HAP-1 (cell line): ENCODE measurements around the gene ATP5ME.

Experiments used
- DNase-seq, 2 experiments: peaks; one replicate each; pipeline ENCODE4 v3.0.0-alpha.2; 2016 to 2020; ENCODE audit warnings: low spot score in 2 of 2
- H3K27me3 ChIP-seq: fragments of 250-450 bp; sonication (Bioruptor Pico); 2 replicates; pipeline ENCODE4 v1.5.1; 2020; ENCODE audit warnings: low read depth, mild to moderate bottlenecking, moderate library complexity
- H3K36me3 ChIP-seq: fragments of 250-450 bp; sonication (Bioruptor Pico); replicated peaks from 2 replicates; pipeline ENCODE4 v1.5.1; 2020; ENCODE audit warnings: mild to moderate bottlenecking
- H3K4me1 ChIP-seq: fragments of 250-450 bp; sonication (Bioruptor Pico); 2 replicates; pipeline ENCODE4 v1.5.1; 2020; ENCODE audit warnings: mild to moderate bottlenecking
- H3K4me3 ChIP-seq: fragments of 250-450 bp; sonication (Bioruptor Pico); 2 replicates; pipeline ENCODE4 v1.5.1; 2020; ENCODE audit warnings: mild to moderate bottlenecking, moderate library complexity
- H3K9me3 ChIP-seq: fragments of 250-450 bp; sonication (Bioruptor Pico); 2 replicates; pipeline ENCODE4 v1.5.1; 2020; ENCODE audit warnings: mild to moderate bottlenecking, moderate library complexity
- in situ Hi-C: fragments of 300-500 bp; cut with MboI; formaldehyde crosslinking; loops from 3 replicates; pipeline ENCODE4 v1.14.3; 2020; ENCODE audit warnings: low sequenced_read_pairs, inconsistent platforms, mixed read lengths

The ATP5ME gene

DNA sequence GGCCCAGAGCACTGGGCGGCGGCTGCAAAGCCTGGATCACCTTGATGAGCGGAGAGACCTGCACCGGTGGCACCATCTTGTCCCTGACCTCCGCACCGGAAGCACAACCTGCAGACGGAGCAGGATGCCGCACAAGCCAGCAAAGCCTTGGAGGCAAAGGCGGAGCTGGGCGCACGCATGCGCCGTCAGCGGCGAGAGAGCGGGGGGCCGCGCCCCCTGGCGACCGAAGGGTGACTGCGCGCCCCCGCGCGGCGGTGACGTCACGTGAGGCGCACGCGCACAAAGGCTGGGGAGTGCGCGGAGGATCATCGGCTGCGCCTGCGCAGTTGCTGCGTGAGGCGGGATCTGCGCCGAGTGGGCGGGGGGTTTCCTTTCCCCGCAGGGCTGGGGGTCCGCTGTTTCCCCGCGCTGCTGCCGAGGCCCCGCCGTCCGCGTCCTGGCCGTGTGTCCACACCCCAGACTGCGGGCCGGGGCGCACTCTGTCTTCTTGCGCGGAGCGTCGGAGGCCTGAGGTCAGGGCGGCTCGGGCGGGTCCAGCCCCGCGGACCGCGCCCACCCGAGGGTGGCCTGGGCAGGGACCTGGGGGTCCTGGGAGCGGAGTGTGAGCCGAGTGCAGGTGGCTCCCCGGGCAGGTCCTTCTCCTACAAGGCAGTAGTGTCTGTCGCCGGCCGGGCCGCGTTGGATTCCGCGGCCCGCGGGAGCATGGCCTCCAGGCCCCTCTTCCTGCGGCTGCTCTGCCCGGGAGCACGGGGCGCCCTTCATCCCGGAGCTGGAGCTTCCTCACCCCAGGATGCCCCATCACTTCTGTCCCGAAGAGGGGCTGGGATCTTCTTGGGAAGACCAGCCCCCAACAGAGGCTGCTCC is at the start of gene ATP5ME, which contains the start of gene MYL5:
Gene ATP5ME, minus strand, starts transcription at position 105 of the 864 bp plus-strand sequence. Its CDS starts 29 bp downstream, at position 76.
Gene MYL5, plus strand, starts transcription at position 371 of the 864 bp plus-strand sequence. CDS start 3,485 bp downstream, outside the sequence.
- peaks cover 34% of the 10 kb centered on the region for H3K36me3 ChIP-seq
- peak within 1 kb of the TSS; percentile 94 for H3K4me3 ChIP-seq
- DNase-seq = peak; percentile 92 to 97
- in situ Hi-C loops = no loop called here
- peaks cover 10% of the 10 kb centered on the region for H3K4me1 ChIP-seq
- no peaks in the 10 kb centered on the region for H3K9me3 ChIP-seq
- H3K27me3 ChIP-seq = no peaks in the 10 kb centered on the region

GRCh38 chr4:722851-723360 is 48.8 kb upstream of the ATP5ME start:
- in situ Hi-C loops = no loop called here
- no peaks in the 10 kb centered on the region; the same call in 1 of the 2 replicates for H3K4me1 ChIP-seq
- peaks cover 5% of the 10 kb centered on the region for H3K36me3 ChIP-seq

GRCh38 chr4:722169-722725 is 48.2 kb upstream of the ATP5ME start:
- peaks cover 5% of the 10 kb centered on the region for H3K36me3 ChIP-seq
- in situ Hi-C loops = no loop called here
- H3K27me3 ChIP-seq = no peaks in the 10 kb centered on the region
- H3K4me1 ChIP-seq = no peaks in the 10 kb centered on the region; the same call in 1 of the 2 replicates
- H3K9me3 ChIP-seq = no peaks in the 10 kb centered on the region
- H3K4me3 ChIP-seq = no peak overlapping the region
- no peak for DNase-seq

More at GRCh38 chr4:722851-723360, 48.8 kb upstream of the ATP5ME start:
- Histone ChIP-seq H3K4me3 (no peak overlapping the region), H3K9me3 (no peaks in the 10 kb centered on the region), H3K27me3 (no peaks in the 10 kb centered on the region)
- no peak for DNase-seq

DNA sequence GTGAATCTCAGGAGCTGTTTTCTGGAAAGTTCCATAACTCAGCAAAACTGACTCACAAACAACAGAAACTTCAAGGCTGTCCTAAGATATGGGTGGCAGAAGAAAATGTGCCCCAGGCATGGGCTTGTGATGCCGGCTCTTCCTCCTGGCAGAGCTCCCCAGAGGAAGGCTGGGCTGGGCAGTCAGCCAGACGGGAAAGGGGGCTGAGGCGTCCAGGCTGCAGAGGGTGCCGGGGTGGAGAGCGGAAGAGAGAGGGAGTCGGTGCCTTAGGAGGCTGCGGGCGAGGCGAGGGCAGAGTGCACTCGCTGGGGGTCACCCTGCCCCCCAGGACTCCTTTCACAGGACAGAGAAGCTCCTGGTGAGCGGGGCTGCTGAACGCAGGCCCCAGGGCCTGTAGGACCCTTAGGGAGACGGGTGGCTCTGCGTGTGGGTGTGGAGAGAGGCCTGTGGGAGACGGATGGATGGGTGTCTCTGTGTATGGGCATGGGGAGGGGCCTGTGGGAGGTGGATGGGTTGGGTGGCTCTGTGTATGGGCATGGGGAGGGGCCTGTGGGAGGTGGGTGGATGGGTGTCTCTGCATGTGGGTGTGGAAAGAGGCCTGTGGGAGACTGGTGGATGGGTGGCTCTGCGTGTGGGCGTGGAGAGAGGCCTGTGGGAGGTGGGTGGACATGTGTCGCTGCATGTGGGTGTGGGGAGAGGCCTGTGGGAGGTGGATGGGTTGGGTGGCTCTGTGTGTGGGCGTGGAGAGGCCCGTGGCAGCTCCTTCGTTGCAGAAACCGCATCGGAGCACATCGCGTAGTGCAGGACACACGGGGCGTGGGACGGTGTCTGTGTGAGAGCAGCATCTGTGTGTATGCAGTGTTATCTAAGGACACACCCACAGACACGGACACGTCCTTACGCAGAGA is 47.4 kb upstream of the ATP5ME start:
- Histone ChIP-seq H3K27me3 (no peaks in the 10 kb centered on the region), H3K4me1 (no peaks in the 10 kb centered on the region; the same call in 1 of the 2 replicates), H3K9me3 (no peaks in the 10 kb centered on the region), H3K4me3 (no peak overlapping the region), H3K36me3 (peaks cover 5% of the 10 kb centered on the region)
- in situ Hi-C loops = no loop called here
- DNase-seq = no peak

DNA sequence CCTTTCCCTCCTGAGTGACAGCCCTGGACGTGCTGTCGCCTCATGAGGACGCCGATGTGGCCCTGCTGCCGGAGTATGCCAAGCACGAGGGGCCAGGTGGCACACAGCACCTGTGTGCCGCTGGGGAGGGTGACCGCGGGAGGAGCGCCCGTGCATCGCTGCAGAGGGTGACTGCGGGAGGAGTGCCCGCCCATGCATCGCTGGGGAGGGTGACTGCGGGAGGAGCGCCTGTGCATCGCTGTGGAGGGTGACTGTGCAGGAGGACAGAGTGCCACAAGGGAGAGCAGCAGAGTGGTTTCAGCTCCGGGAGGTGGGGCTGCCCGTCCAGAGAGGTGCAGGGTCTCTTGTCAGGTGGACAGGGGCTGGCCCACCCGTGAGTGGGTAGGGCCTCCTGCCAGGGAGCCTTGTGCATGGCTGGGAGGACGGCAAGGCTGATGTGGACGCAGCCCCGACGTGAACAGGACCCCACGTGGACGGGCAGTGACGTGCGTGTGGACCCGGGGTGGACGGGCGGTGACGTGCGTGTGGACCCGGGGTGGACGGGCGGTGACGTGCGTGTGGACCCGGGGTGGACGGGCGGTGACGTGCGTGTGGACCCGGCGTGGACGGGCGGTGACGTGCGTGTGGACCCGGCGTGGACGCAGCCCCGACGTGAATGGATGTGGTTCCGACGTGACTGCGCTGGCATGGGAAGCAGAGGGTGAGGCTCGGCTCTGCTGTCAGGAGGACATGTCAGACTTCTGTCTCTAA is 46.2 kb upstream of the ATP5ME start:
- H3K4me1 ChIP-seq = no peaks in the 10 kb centered on the region
- no peaks in the 10 kb centered on the region for H3K9me3 ChIP-seq
- H3K27me3 ChIP-seq = no peaks in the 10 kb centered on the region
- in situ Hi-C loops = no loop called here
- no peak overlapping the region for H3K4me3 ChIP-seq
- H3K36me3 ChIP-seq = peaks cover 5% of the 10 kb centered on the region
- no peak for DNase-seq

GRCh38 chr4:718460-718859 is 44.4 kb upstream of the ATP5ME start:
- peaks cover 10% of the 10 kb centered on the region for H3K36me3 ChIP-seq
- no peaks in the 10 kb centered on the region for H3K4me1 ChIP-seq
- no peaks in the 10 kb centered on the region for H3K9me3 ChIP-seq
- in situ Hi-C loops = no loop called here
- H3K4me3 ChIP-seq = no peak overlapping the region
- H3K27me3 ChIP-seq = no peaks in the 10 kb centered on the region
- DNase-seq = no peak

DNA sequence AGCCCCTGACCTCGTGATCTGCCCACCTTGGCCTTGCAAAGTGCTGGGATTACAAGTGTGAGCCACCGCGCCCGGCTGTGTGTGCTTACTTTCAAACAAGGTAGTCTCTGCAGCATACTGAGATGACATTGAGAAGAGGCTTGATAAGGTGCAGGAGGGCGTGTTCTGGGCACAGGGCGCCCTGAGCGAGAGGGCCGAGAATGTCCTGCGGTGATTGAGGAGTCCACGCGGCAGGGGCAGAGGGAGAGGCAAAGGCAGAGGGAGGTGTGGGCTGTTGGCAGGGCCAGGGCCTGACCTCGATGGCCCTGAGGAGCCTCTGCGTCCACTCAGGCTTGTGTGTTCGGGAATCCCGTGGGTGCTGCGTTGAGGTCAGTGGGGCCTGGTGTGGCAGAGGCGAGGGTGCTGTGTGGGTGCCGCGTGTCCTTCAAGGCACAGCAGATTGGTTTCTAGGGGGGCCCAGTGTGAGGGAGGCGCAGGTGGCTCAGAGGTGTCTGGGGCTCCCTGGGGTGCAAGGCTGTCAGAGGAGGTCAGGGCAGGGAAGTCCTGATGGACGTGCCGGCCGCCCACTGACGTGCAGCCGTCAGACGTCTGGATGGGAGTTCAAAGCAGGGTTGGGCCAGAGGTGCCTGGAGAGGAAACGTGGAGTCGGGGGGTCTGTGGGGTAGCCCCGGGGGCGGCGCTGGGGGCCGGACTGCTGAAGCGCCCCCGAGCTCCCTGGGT is 43.7 kb upstream of the ATP5ME start:
- DNase-seq = no peak
- Histone ChIP-seq H3K9me3 (no peaks in the 10 kb centered on the region), H3K4me1 (no peaks in the 10 kb centered on the region), H3K4me3 (no peak overlapping the region), H3K36me3 (peaks cover 10% of the 10 kb centered on the region), H3K27me3 (no peaks in the 10 kb centered on the region)
- in situ Hi-C loops = no loop called here

DNA sequence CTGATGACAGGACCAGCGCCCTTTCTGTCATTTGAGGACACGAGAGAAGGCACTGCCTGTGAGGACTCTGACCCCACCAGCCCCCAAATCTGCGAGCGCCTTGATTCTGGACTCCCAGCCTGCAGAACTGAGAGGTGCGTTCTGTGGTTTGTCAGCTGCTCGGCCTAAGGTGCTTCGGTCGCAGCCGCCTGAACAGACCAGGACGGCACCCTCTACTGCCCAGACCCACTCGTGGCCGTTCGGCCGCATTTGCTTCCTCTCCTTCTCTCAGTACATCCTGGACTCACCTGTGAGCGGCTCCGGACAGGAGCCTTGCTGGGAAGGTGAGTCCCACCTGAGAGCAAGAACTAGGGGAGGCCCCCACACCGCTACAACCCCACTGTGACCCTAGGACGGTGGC is 40.0 kb upstream of the ATP5ME start:
- no peaks in the 10 kb centered on the region for H3K27me3 ChIP-seq
- H3K4me3 ChIP-seq = no peak overlapping the region
- in situ Hi-C loops = no loop called here
- DNase-seq = no peak
- H3K4me1 ChIP-seq = peaks cover 7% of the 10 kb centered on the region
- H3K9me3 ChIP-seq = no peaks in the 10 kb centered on the region
- H3K36me3 ChIP-seq = peaks cover 14% of the 10 kb centered on the region; the same call in 1 of the 2 replicates

DNA sequence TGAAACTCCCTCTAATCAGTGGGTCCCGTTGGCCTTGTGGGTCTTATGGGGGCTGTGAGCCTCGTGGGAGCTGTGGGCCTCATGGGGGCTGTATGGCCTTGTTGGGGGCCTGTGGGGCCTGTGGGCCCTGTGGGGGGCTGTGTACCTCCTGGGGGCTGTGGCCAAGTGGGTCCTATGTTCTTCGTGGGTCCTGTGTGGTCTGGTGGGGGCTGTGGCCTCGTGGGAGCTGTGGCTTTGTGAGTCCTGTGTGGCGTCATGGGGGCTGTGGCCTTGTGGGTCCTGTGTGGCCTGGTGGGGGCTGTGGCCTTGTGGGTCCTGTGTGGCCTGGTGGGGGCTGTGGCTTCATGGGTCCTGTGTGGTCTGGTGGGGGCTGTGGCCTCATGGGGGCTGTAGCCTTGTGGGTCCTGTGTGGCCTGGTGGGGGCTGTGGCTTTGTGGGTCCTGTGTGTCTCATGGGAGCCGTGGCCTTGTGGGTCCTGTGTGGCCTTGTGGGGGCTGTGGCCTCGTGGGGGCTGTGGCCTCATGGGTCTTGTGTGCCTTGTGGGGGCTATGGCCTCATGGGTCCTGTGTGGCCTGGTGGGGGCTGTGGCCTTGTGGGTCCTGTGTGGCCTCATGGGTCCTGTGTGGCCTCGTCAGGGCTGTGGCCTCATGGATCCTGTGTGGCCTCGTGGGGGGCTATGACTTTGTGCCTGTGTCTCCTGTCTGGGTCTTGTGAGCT is 39.0 kb upstream of the ATP5ME start:
- Histone ChIP-seq H3K27me3 (no peaks in the 10 kb centered on the region), H3K36me3 (peaks cover 17% of the 10 kb centered on the region; the same call in 1 of the 2 replicates), H3K4me3 (no peak overlapping the region), H3K9me3 (no peaks in the 10 kb centered on the region), H3K4me1 (peaks cover 7% of the 10 kb centered on the region)
- in situ Hi-C loops = no loop called here
- no peak for DNase-seq

GRCh38 chr4:712093-712492 is 38.0 kb upstream of the ATP5ME start:
- Histone ChIP-seq H3K27me3 (no peaks in the 10 kb centered on the region), H3K36me3 (peaks cover 17% of the 10 kb centered on the region; the same call in 1 of the 2 replicates), H3K4me1 (peaks cover 7% of the 10 kb centered on the region), H3K9me3 (no peaks in the 10 kb centered on the region), H3K4me3 (no peak overlapping the region)
- in situ Hi-C loops = no loop called here
- DNase-seq = no peak

- H3K4me3 ChIP-seq = no peak overlapping the region
- no peaks in the 10 kb centered on the region for H3K9me3 ChIP-seq
- peaks cover 18% of the 10 kb centered on the region for H3K36me3 ChIP-seq
- in situ Hi-C loops = no loop called here
- no peaks in the 10 kb centered on the region for H3K27me3 ChIP-seq
- DNase-seq = no peak
- H3K4me1 ChIP-seq = peaks cover 9% of the 10 kb centered on the region
Measured at GRCh38 chr4:710916-711315, 36.8 kb upstream of the ATP5ME start.

DNA sequence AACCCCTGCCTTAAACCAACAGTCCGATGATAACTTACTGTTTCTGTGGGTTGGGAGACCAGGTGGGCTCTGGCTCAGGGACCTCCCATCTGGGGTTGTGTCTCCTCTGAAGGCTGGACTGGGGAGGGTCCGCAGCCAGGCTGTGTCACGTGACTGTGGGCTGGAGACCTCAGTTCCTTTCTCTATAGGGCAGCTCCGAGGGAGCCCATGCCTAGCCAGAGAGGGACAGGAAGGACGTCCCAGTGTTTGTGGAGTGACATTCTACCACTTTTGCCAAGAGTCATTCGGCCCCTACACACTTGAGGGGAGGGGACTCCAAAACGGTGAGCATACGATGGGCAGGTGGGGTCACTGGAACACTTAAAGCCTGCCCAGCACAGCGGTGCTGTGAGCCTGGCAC is 36.0 kb upstream of the ATP5ME start:
- Histone ChIP-seq H3K27me3 (no peaks in the 10 kb centered on the region), H3K4me1 (peaks cover 11% of the 10 kb centered on the region), H3K4me3 (no peak overlapping the region), H3K9me3 (no peaks in the 10 kb centered on the region), H3K36me3 (peaks cover 20% of the 10 kb centered on the region)
- in situ Hi-C loops = no loop called here
- no peak for DNase-seq
